Omental fat pad (tissue), 4 donors: ENCODE data around the gene GINS1. TPM values are rescaled to one million over a fixed set of nuclear protein-coding genes. Genes with fewer than 3 reads are reported as not detected.

Source experiments
- ATAC-seq: fragments of 150-250 bp; one replicate; pipeline ENCODE4 v1.9.1; 2016; ENCODE audit warnings: mild to moderate bottlenecking, moderate library complexity; ENCODE audit not compliant: low FRiP score
- DNase-seq: peaks from one replicate; pipeline ENCODE4 v3.0.0-alpha.2; 2019; ENCODE audit warnings: low spot score
- CTCF ChIP-seq, 3 donors: fragments of 450-650 bp; IDR thresholded peaks; one replicate each; pipeline ENCODE4 v1.5.1; 2016 to 2017; ENCODE audit warnings: antibody characterized with exemption in 3 of 3, mild to moderate bottlenecking in 3 of 3, moderate library complexity in 2 of 3
- total RNA-seq, 4 donors: library from RNA; depleted of rRNA; stranded (reverse); fragments of >200 nt; gene quantifications; one replicate each; pipeline ENCODE4 v1.1.0, GENCODE V29; 2016

GINS1 gene
- total RNA-seq, 4 donors from 2014 or later, result 0.13 to 1.1 (median 0.58) TPM

- DNase-seq (no peak), ATAC-seq (no peak)
- TF ChIP-seq CTCF (IDR thresholded peaks at IDR 0.05), result no peak
These were observed 87.8 kb downstream of the GINS1 start for GRCh38 chr20:25495189-25495824.

GRCh38 chr20:25496165-25496967, 88.9 kb downstream of the GINS1 start:
- no peak for DNase-seq
- no peak for TF ChIP-seq CTCF (IDR thresholded peaks at IDR 0.05)
- ATAC-seq, result no peak

GRCh38 chr20:25496968-25497401, 89.5 kb downstream of the GINS1 start:
- TF ChIP-seq CTCF (IDR thresholded peaks at IDR 0.05), result no peak
- DNase-seq (no peak), ATAC-seq (no peak)

GRCh38 chr20:25497586-25498279, 90.3 kb downstream of the GINS1 start:
- no peak for ATAC-seq
- no peak for TF ChIP-seq CTCF (IDR thresholded peaks at IDR 0.05)
- no peak for DNase-seq

Other genes starting within 250 kb of the GINS1 start
- 10 to 100 TPM; 44.6 to 71.0 (median 60.0) TPM for gene ENTPD6, start 212.0 kb upstream of the GINS1 start, total RNA-seq
- gene PYGB, start 159.6 kb upstream of the GINS1 start, total RNA-seq, result 10 to 100 TPM; 63.7 to 94.6 (median 82.4) TPM
- 10 to 100 TPM; 30.3 to 46.3 (median 38.4) TPM for gene ABHD12, start 16.8 kb upstream of the GINS1 start, total RNA-seq
- gene NINL, start 177.9 kb downstream of the GINS1 start, total RNA-seq, result 1 to 10 TPM; 4.7 to 9.7 (median 6.7) TPM
- gene NANP, start 216.3 kb downstream of the GINS1 start, total RNA-seq, result 10 to 100 TPM in 1 of 4 donors, 1 to 10 TPM in 3; 3.5 to 10.6 (median 5.4) TPM